ENCODE data around the gene COA8.

Gene COA8

DNA sequence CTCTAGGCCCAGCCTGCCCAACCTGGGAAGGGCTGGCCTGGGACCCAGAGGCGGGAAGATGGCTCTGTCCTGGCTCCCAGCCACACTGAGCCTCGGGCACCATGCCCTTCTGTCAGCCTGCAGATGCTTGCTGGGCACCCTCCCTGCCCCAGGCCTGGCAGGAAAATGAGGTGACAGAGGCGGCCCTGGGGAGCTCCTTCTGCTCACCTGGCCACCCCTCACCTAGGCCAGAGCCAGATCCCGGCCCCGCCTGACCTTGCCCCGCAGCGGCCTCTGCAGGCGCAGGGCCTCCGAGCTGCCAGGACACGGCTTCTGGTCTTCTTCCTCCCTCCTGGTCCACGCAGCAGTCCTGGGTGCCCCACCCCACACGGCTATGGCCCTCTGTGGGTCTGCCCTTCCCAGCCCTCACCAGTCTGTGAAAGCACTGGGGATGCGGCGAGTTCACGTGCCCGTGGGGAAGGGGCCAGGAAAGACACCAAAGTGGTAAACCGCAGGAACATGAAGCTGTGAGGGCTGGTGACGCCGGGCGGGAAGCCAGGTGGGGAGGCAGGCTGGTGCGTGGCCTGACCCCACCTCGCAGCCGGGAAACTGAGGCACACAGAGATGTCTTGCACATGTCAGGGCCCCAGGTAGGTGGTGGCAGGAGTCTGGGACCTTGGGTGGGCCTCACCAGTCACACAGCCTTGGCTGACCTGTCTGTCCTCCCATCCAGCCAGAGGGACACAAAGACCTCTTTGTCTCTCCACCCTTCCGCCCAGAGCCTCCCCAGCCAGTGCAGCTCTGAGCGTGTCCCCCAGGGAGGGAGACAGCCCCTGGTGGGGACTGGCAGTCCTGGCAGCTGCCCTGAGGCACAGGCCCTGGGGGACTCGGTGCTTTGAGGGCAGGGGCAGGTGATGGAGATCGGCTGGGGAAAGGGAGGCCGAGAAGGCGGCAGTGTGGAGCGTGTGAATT, 13.1 kb upstream of the COA8 start:
- no peak for ATAC-seq
- H3K27me3 Mint-ChIP-seq, result no peaks in the 10 kb centered on the region
- no peak overlapping the region for H3K27ac Mint-ChIP-seq
- peaks cover 25% of the 10 kb centered on the region for H3K4me1 Mint-ChIP-seq
- peaks cover 9% of the 10 kb centered on the region for H3K36me3 Mint-ChIP-seq
- no peak overlapping the region for H3K4me3 Mint-ChIP-seq
- no peaks in the 10 kb centered on the region for H3K9me3 Mint-ChIP-seq

DNA sequence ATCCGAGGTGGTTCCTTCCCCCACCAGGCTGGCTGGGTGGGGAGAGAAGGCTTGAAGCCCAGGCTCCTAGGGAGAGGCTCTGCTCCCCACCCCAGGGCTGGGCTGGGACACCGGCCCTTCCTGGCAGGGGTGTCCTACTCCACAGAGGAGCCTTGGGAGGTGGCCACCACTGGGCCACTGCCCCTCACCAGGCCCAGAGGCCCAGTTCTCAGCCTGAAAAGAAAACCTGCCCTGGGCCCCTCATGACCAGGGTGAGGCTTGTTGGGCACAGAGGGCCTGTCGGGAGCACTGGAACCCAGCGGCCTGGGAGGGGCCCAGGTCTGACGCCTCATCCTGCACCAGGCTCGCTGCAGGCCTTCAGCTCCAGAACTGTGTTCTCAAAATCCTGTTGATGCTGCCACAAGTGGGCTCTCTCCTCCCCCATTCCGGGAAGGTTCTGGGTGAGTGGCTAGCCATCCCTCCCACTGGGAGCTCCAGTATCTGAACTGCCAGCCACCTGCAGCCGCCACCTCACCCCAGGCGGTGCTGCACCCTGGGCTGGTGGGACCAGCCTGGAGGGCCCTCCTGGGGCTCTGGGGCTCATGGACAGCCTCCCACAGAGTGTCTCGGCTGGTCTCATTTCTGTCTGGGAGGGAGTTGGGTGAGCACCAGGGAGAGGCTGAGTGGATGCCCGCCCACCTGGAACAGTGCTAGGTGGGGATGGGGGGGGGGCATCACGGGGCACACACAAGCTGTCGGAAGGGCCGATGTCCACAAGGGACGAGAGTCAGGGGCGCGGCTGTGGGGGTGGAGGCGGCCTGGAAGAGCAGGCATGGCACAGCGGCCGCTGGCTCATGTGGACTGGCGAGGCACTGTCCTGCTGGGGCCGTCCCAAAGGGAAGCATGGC, 12.1 kb upstream of the COA8 start:
- H3K27me3 Mint-ChIP-seq, result no peaks in the 10 kb centered on the region
- peaks cover 9% of the 10 kb centered on the region for H3K36me3 Mint-ChIP-seq
- H3K9me3 Mint-ChIP-seq, result no peaks in the 10 kb centered on the region
- H3K4me3 Mint-ChIP-seq, result no peak overlapping the region
- ATAC-seq, result no peak
- no peak overlapping the region for H3K27ac Mint-ChIP-seq
- peaks cover 30% of the 10 kb centered on the region for H3K4me1 Mint-ChIP-seq

DNA sequence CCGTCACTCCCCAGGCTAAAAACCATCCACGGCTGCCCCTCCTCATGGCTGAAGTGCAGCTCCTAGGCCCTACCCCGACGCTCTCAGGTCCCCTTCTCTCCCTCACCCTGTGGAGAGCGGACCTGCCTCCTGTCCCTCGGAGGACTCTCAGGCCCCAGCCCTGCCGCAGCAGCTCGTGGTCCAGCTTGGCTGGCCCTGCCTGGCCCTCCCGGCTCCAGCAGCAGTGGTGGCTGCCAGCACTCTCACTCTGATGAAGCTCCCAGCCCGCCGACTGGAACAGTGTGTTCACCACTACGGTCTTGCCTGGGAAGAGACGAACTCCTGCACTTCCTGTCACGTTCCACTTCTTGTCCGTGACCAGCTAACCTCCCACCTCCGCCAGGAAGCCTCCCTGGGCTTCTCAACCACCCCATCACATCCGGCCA, 11.4 kb upstream of the COA8 start:
- Mint-ChIP-seq H3K36me3 (peaks cover 9% of the 10 kb centered on the region), H3K9me3 (no peaks in the 10 kb centered on the region), H3K27ac (no peak overlapping the region), H3K4me1 (peaks cover 31% of the 10 kb centered on the region), H3K27me3 (no peaks in the 10 kb centered on the region), H3K4me3 (no peak overlapping the region)
- no peak for ATAC-seq

DNA sequence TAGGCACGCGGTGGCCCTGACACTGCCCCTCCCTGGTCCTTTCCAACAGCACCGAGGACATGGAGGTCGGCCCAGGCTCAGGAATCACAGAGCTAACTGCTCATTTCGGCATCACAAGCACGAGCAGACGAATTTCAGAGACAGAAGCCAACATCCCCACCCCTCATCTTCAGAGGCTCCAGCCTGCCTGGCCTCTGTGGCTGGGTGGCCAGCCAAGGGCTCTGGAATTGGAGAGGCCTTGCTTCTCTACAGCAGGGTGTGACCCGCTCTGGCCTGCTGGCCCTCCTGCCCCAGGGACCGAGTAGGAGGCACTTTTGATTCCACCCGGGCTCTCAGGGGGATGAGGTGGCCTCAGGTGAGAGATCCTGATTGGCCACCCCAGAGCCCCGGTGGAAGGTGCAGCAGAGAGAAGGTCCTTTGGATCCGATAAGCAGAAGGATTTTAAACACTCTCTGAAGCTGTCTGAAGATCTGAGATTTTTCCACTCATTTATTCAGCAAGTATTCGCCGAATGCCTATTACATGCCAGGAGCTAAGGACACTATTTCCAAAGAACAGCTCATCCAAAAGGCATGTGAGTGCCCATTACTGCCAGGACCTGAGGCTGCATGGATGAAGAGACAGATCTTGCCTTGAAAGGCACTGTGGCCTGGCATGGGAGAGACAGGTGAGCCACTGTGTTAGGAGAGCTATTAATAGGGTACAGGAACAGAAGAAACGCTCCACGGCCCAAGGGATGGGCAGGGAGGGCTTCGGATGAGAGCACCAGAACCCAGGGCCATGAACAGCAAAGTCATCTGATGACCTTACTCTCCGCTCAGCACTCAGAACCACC, 10.5 kb upstream of the COA8 start:
- Mint-ChIP-seq H3K9me3 (no peaks in the 10 kb centered on the region), H3K27ac (no peak overlapping the region), H3K36me3 (peaks cover 9% of the 10 kb centered on the region), H3K27me3 (no peaks in the 10 kb centered on the region), H3K4me3 (no peak overlapping the region), H3K4me1 (peaks cover 25% of the 10 kb centered on the region)
- no peak for ATAC-seq

DNA sequence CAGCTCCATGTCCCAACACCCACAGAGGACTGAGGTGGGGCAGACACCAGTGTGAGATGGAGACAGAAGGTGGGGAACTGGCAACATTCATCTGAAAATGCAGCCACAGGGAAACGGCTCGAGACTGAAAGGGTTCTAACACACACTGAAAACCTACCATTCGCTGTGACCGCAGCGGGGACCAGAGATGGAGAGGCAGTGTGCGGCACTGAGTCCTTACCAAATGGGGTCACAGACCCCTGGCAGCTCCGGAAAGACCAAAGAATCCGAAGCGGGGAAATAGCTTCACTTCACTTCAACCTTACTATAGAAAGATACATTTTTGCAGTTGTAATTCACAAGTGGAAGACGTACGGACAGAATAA, 9.9 kb upstream of the COA8 start:
- Mint-ChIP-seq H3K4me3 (no peak overlapping the region), H3K36me3 (peaks cover 9% of the 10 kb centered on the region), H3K4me1 (peaks cover 25% of the 10 kb centered on the region), H3K27me3 (no peaks in the 10 kb centered on the region), H3K9me3 (no peaks in the 10 kb centered on the region), H3K27ac (no peak overlapping the region)
- no peak for ATAC-seq

DNA sequence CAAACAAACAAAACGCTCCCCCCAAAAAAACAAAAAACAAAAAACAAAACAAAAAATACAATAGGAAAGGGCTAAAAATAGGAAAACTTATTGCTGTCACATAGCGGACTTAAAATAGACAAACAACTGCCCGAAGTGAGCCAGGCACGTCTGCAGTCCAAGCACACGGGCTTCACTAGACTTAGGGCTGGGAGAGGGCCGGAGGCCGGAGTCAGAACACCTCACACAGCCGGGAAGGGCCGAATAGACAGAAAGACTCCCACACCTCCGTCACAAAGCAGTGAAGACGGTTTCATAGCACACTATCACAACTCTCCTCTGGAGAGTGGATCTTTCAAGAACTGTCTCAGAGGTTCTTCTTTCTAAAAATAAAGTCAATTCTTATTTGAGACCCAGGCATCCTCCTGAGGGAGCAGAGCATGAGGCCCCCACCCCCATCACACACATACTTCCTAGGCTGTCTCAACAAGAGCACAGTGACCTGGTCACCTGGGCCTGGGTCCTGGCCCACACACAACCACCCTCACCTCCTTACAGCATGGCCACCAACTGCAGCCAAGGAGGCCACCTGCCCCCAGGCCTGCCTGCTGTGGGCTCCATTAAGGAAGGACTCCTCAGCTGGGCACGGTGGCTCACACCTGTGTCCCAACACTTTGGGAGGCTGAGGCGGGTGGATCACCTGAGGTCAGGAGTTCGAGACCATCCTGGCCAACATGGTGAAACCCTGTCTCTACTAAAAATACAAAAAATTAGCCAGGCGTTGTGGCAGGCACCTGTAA, 7.0 kb upstream of the COA8 start:
- ATAC-seq, result no peak
- Mint-ChIP-seq H3K27ac (no peak overlapping the region), H3K27me3 (no peaks in the 10 kb centered on the region), H3K4me3 (no peak overlapping the region), H3K9me3 (no peaks in the 10 kb centered on the region), H3K4me1 (peaks cover 36% of the 10 kb centered on the region), H3K36me3 (peaks cover 16% of the 10 kb centered on the region)

DNA sequence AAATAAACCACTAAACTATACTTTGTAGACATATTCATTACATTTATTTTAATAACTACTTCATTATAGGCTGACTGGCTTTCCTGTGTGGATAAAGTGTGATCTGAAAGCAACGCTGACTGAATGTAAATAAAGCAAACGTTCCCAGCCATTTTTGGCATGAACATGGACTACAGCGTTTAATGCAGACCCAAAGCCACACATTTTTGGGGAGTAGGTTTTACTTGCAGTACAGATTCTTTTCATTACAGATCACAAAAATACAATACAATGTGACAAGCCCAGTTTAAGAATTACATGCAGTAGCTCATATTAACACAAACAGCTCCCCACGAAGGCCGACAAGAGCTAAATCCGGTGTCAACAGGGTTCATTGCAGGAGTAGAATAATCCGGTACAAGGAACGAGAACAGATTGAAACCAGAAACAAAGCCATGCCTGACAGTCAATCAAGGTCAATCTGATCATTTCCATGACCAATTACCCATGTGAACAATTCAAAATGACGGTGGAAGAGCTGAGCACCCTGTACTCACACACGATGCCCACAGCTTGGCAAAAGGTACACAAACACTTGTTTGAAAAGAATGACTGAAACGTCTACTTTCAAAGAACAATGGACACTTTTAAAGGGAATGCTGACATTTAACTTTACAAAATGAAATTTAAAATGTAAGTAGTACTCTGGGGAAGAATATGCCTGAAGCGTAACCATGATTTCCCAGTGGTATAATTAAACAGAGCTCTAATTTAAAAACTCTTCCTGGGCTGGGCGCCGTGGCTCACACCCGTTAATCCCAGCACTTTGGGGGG, 5.6 kb upstream of the COA8 start:
- Mint-ChIP-seq H3K27ac (no peak overlapping the region), H3K4me1 (peaks cover 43% of the 10 kb centered on the region), H3K27me3 (no peaks in the 10 kb centered on the region), H3K4me3 (no peak overlapping the region), H3K36me3 (peaks cover 16% of the 10 kb centered on the region), H3K9me3 (no peaks in the 10 kb centered on the region)
- ATAC-seq, result no peak

DNA sequence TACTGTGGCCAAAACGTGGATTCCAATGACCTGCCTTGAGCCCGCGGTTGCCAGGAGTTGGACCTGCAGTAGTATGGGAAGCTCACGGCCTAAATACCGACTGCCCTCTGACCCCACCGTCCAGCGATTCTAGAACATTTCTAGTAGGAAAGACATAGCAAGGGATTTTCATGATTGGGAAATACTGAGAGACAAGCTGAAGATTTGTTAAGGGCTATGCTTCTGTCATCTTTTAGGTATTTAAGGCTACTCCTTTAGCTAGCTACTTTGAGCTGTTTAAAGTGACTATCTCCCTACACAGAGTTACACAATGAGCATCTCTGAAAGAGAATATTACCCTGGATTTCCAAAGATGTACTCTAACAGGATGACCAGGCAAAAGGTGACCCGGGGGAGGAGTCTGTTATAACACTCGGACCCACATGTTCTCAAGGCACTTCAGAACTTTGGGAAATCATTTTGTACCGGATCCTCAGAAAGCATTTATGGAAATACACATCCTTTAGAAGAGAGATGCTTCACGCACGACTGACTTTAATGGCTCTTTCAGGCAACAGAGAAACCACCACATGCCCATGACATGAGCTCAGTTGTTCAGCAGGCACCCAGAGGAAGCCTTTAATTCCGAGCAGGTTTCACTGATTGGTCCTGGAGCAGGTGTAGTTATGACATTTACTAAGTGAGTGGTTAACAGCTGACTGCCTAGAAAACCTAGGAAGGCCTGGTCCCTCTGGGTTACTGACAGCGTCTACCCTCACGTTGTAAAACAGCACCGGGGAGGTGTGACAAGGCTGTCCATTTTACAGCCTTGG, 4.5 kb upstream of the COA8 start:
- Mint-ChIP-seq H3K36me3 (peaks cover 7% of the 10 kb centered on the region), H3K4me3 (no peak overlapping the region), H3K4me1 (peaks cover 46% of the 10 kb centered on the region), H3K27me3 (no peaks in the 10 kb centered on the region), H3K27ac (no peak overlapping the region), H3K9me3 (no peaks in the 10 kb centered on the region)
- no peak for ATAC-seq

DNA sequence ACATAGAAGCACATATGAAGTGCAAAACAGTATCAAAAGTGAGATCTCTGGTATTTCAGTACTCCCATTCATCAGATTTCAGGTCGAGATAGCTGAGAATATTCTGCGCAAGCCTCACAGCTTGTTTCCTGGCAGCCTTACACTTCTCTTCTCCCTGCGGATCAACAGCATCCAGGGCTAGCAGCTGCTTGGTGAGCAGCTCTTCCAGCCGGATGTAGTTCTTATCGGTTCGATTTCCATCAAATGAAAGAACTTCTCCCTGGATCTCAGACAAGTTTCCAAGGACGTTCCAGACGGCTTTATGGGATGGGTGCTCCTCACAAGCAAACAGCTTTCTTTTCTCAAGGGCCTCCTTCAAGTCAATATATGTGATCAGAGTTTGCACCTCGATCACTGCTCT, 3.0 kb upstream of the COA8 start:
- no peaks in the 10 kb centered on the region for H3K9me3 Mint-ChIP-seq
- H3K36me3 Mint-ChIP-seq, result peaks cover 7% of the 10 kb centered on the region
- H3K4me3 Mint-ChIP-seq, result no peak overlapping the region
- H3K4me1 Mint-ChIP-seq, result peaks cover 55% of the 10 kb centered on the region
- ATAC-seq, result no peak
- H3K27ac Mint-ChIP-seq, result no peak overlapping the region
- H3K27me3 Mint-ChIP-seq, result no peaks in the 10 kb centered on the region

DNA sequence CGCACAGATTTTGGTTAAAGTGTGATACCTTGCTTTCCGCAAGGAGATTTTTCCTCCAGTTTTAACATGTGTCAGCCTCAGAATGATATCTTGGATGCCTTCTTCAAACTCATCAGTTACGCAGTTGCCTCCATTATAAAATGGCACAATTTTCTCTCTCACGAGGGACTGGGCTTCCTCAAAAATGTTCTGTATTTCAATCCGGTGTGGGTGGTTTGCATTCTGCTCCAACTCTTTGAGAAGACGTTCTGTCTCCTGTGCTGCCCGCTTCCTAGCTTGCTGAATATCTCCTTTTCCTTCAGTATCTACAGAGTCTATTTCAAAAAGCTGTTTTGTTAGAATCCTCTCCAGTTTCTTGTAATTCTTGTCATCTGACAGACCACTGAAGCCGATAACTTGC, 2.1 kb upstream of the COA8 start:
- H3K27me3 Mint-ChIP-seq, result no peaks in the 10 kb centered on the region
- no peak overlapping the region for H3K27ac Mint-ChIP-seq
- ATAC-seq, result no peak
- peaks cover 54% of the 10 kb centered on the region for H3K4me1 Mint-ChIP-seq
- H3K9me3 Mint-ChIP-seq, result no peaks in the 10 kb centered on the region
- H3K4me3 Mint-ChIP-seq, result peak overlapping the region; percentile 91
- peaks cover 7% of the 10 kb centered on the region for H3K36me3 Mint-ChIP-seq

DNA sequence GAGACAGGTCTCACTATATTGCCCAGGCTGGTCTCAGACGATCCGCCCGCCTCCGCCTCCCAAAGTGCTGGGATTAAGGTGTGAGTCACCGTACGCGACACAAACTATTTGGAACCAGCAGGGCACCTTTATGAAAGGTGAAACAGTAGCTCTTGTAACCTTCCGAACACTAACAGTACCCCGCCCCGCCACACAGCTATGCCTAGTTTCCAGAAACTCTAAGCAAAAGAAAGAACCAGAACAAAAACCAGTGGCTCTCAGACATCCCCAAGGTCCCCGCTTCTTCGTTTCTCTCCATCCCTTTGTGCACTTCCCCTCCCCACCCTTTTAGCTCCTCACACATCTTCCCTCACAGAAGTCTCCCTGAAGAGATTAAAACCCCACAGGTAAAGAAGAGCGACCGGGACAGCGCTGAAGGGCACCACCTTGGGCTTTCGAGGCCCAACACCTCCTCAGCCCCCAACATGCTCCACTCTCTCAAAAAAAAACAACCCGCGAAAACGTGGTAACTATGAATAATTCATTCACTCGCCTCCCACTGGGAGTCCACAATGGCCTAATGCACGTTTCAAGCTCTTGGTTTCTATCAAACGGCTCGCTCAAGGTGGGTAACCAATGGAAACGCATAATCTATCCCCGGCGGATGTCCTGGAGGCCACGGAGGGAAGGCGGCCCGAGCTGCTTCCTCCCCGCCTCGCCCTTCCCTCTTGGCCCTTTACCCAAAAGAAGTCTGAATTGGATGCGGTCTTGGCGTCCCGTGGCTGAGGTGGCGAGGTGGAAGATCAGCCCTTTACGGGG, 1.2 kb upstream of the COA8 start:
- Mint-ChIP-seq H3K36me3 (peaks cover 7% of the 10 kb centered on the region), H3K4me3 (peak overlapping the region; percentile 91), H3K9me3 (no peaks in the 10 kb centered on the region), H3K27me3 (no peaks in the 10 kb centered on the region), H3K4me1 (peaks cover 57% of the 10 kb centered on the region), H3K27ac (peak overlapping the region; percentile 94)
- peak; percentile 43 for ATAC-seq

DNA sequence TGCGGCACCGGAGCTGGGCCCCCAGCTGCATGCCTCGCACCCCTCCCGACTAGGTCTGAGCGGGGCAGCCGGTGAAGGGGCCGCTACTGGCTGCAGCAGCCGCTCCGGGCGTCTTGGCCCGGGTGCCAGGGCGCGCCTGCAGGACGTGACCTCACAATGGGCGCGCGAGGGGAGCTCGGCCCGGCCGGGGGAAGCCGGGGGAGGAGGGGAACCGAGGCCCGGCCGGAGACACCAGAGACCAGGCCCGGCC, 656 bp upstream of the COA8 start:
- no peak for ATAC-seq
- Mint-ChIP-seq H3K36me3 (peaks cover 7% of the 10 kb centered on the region), H3K4me3 (peak overlapping the region; percentile 91), H3K4me1 (peaks cover 57% of the 10 kb centered on the region), H3K9me3 (no peaks in the 10 kb centered on the region), H3K27me3 (no peaks in the 10 kb centered on the region), H3K27ac (peak overlapping the region; percentile 94)

DNA sequence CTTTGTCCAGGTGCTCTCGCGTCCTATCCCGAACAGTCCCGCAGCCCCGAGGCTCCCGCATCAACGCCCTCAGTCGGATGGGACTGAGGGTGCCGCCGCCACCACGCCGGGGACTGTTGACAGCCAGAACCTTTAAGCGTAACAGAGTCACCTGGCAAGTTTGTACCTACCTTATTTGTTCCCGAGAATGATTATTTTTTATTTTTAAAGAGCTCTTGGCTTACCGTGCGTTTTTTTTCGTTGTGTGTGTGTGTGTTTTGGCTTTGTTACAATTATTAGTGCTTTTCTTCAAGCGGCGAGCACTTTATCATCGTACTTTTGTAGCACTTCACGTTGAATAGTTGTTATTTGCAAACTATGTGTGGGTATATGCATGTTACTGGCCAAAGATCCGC, 463 bp downstream of the COA8 start:
- Mint-ChIP-seq H3K4me1 (peaks cover 62% of the 10 kb centered on the region), H3K9me3 (no peaks in the 10 kb centered on the region), H3K36me3 (peaks cover 7% of the 10 kb centered on the region), H3K27ac (peak overlapping the region; percentile 94), H3K4me3 (peak overlapping the region; percentile 91), H3K27me3 (no peaks in the 10 kb centered on the region)
- ATAC-seq, result no peak

Measured in stimulated activated memory B cell treated with anti-CD40 and anti-IgM and Interleukin-4, amounts not matched to agents 10 μg/mL and 1 μg/mL and 100 μg/mL, for 72 hours (primary cell).